ENCODE data around the gene KREMEN1. TPM values are rescaled to one million over a fixed set of nuclear protein-coding genes. Genes with fewer than 3 reads are reported as not detected.
A peak's percentile ranks its signal among the peaks of the same experiment; 100 is the strongest.

The KREMEN1 gene
- total and polyA plus RNA-seq, 9 of the 15 experiments (the other 6 are each of a cell fraction or from before 2014, with no cell fraction given): 0.69 to 11.5 (median 4.3) TPM

GRCh38 chr22:29201782-29202181 is 128.9 kb downstream of the KREMEN1 start (continued):
- no peak for TF ChIP-seq IRF1 (CRISPR knock-in tag; IDR thresholded peaks at IDR 0.05; ENCODE audit: borderline replicate concordance)
- TF ChIP-seq PKNOX1 (IDR thresholded peaks at IDR 0.05): peak; percentile 89
- no peak for TF ChIP-seq ZNF780A (CRISPR knock-in tag; IDR thresholded peaks at IDR 0.05)
- TF ChIP-seq DDX20 (tag; IDR thresholded peaks at IDR 0.05; ENCODE audit: low read depth): no peak
- no peak for TF ChIP-seq NR2C2 (CRISPR knock-in tag; IDR thresholded peaks at IDR 0.05)
- TF ChIP-seq NR2C2 (tag; IDR thresholded peaks at IDR 0.05): no peak
- TF ChIP-seq VEZF1 (CRISPR knock-in tag; IDR thresholded peaks at IDR 0.05): peak; percentile 51
